Measurements from ENCODE around the gene G6PC3.

G6PC3 gene

DNA sequence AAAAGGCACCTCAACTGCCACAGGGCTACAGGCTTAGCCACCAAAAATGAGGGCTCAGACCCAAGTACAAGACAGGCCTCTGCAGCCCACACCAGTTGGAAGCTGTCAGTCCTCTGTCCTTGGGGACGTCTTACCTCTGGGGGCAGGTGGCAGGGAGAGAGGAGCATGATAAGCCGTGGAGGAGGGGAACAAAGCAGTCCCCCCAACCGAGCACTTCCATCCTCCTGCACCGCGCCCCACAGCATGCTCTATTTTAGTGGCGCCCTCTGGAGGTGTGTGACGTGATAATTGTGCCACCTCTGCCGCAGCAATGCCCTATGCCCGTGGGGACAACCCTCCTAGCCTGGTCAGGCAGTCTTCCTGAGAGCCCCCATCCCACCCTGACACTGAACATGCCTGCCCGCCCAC is 13.6 kb downstream of the G6PC3 start:
- Histone ChIP-seq H3F3A (ENCODE audit: insufficient read depth, low read length) (no peaks in the 10 kb centered on the region), H3K4me1 (ENCODE audit: low read length) (no peaks in the 10 kb centered on the region), H3K27ac (ENCODE audit: low read length) (no peak overlapping the region), H3K4me2 (ENCODE audit: low read depth, low read length) (no peak overlapping the region), H3K9me3 (replicated peaks; ENCODE audit: insufficient read depth, low read length) (no peaks in the 10 kb centered on the region), H3K9ac (ENCODE audit: low read length) (no peak overlapping the region), H4K20me1 (ENCODE audit: insufficient read depth, low read length) (no peaks in the 10 kb centered on the region), H3K4me3 (ENCODE audit: low read length) (no peak overlapping the region), H2AFZ (ENCODE audit: low read length) (no peak overlapping the region), H3K36me3 (replicated peaks; ENCODE audit: insufficient read depth, low read length) (no peaks in the 10 kb centered on the region), H3K79me2 (ENCODE audit: low read length) (no peaks in the 10 kb centered on the region), H3K9me2 (replicated peaks; ENCODE audit: insufficient read depth, low read length) (no peaks in the 10 kb centered on the region), H3K27me3 (replicated peaks; ENCODE audit: insufficient read depth, low read length) (no peaks in the 10 kb centered on the region)
- DNase-seq, result peak; percentile 29
- no peak for TF ChIP-seq EZH2 (optimal IDR thresholded peaks at IDR 0.05; ENCODE audit: low read depth, low read length)
- TF ChIP-seq CTCF (IDR thresholded peaks at IDR 0.05; ENCODE audit: low read length), result peak; percentile 38

GRCh38 chr17:44084921-44085320 is 14.4 kb downstream of the G6PC3 start:
- Histone ChIP-seq H3K9me3 (replicated peaks; ENCODE audit: insufficient read depth, low read length) (no peaks in the 10 kb centered on the region), H3K79me2 (ENCODE audit: low read length) (no peaks in the 10 kb centered on the region), H3K36me3 (replicated peaks; ENCODE audit: insufficient read depth, low read length) (no peaks in the 10 kb centered on the region), H3K4me3 (ENCODE audit: low read length) (no peak overlapping the region), H2AFZ (ENCODE audit: low read length) (no peak overlapping the region), H3K4me1 (ENCODE audit: low read length) (no peaks in the 10 kb centered on the region), H4K20me1 (ENCODE audit: insufficient read depth, low read length) (no peaks in the 10 kb centered on the region), H3K4me2 (ENCODE audit: low read depth, low read length) (no peak overlapping the region), H3K9ac (ENCODE audit: low read length) (no peak overlapping the region), H3F3A (ENCODE audit: insufficient read depth, low read length) (no peaks in the 10 kb centered on the region), H3K27me3 (replicated peaks; ENCODE audit: insufficient read depth, low read length) (no peaks in the 10 kb centered on the region), H3K27ac (ENCODE audit: low read length) (no peak overlapping the region), H3K9me2 (replicated peaks; ENCODE audit: insufficient read depth, low read length) (no peaks in the 10 kb centered on the region)
- no peak for DNase-seq
- no peak for TF ChIP-seq EZH2phosphoT487 (IDR thresholded peaks at IDR 0.05; ENCODE audit: low read length)
- no peak for TF ChIP-seq CTCF (IDR thresholded peaks at IDR 0.05; ENCODE audit: low read length)

DNA sequence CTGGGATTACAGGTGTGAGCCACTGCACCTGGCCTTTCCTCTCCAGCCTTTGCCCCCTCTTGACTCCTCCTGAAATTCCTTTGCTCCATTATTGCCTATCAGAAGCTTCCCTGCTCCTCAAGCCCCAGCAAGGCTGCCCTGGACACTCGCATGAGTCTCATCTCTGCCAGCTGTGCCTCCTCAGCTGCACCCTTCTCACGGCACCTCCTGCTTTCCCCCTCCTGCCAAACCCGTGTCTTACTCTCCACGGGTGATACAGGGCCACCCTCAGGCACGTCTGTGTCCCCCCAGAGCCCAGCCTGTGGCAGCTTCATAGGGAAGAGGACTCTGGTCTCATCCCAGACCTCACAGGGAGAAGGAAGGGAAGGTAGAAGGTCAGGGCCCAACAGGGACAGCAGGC is 15.4 kb downstream of the G6PC3 start:
- no peak overlapping the region for H3K27ac ChIP-seq (ENCODE audit: low read length)

More for the DNA sequence above, 15.4 kb downstream of the G6PC3 start:
- no peak overlapping the region for H2AFZ ChIP-seq (ENCODE audit: low read length)
- no peaks in the 10 kb centered on the region for H4K20me1 ChIP-seq (ENCODE audit: insufficient read depth, low read length)
- H3K4me1 ChIP-seq (ENCODE audit: low read length), result no peaks in the 10 kb centered on the region
- no peak overlapping the region for H3K9ac ChIP-seq (ENCODE audit: low read length)
- H3K9me2 ChIP-seq (replicated peaks; ENCODE audit: insufficient read depth, low read length), result no peaks in the 10 kb centered on the region
- no peak overlapping the region for H3K4me2 ChIP-seq (ENCODE audit: low read depth, low read length)
- no peaks in the 10 kb centered on the region for H3K79me2 ChIP-seq (ENCODE audit: low read length)
- H3K9me3 ChIP-seq (replicated peaks; ENCODE audit: insufficient read depth, low read length), result no peaks in the 10 kb centered on the region
- H3F3A ChIP-seq (ENCODE audit: insufficient read depth, low read length), result no peaks in the 10 kb centered on the region
- TF ChIP-seq EZH2phosphoT487 (IDR thresholded peaks at IDR 0.05; ENCODE audit: low read length) (no peak), CTCF (IDR thresholded peaks at IDR 0.05; ENCODE audit: low read length) (no peak), EZH2 (optimal IDR thresholded peaks at IDR 0.05; ENCODE audit: low read depth, low read length) (no peak)
- H3K4me3 ChIP-seq (ENCODE audit: low read length), result no peak overlapping the region
- H3K36me3 ChIP-seq (replicated peaks; ENCODE audit: insufficient read depth, low read length), result no peaks in the 10 kb centered on the region
- no peaks in the 10 kb centered on the region for H3K27me3 ChIP-seq (replicated peaks; ENCODE audit: insufficient read depth, low read length)
- DNase-seq, result no peak

Measured in MM.1S (cell line).